DMS 273 treated with DMSO at 0.1 percent for 48 hours (cell line): ENCODE results near the gene ARMC5.
"Not testable (repeated sequence)": the region's sequence is repeated elsewhere in the genome, so short reads cannot be mapped to it uniquely, and the experiment has no call there.

Source experiments
- DNase-seq: peaks from one replicate; lab custom pipeline; 2025; lab: John Stamatoyannopoulos, UW

ARMC5 gene, protein sequence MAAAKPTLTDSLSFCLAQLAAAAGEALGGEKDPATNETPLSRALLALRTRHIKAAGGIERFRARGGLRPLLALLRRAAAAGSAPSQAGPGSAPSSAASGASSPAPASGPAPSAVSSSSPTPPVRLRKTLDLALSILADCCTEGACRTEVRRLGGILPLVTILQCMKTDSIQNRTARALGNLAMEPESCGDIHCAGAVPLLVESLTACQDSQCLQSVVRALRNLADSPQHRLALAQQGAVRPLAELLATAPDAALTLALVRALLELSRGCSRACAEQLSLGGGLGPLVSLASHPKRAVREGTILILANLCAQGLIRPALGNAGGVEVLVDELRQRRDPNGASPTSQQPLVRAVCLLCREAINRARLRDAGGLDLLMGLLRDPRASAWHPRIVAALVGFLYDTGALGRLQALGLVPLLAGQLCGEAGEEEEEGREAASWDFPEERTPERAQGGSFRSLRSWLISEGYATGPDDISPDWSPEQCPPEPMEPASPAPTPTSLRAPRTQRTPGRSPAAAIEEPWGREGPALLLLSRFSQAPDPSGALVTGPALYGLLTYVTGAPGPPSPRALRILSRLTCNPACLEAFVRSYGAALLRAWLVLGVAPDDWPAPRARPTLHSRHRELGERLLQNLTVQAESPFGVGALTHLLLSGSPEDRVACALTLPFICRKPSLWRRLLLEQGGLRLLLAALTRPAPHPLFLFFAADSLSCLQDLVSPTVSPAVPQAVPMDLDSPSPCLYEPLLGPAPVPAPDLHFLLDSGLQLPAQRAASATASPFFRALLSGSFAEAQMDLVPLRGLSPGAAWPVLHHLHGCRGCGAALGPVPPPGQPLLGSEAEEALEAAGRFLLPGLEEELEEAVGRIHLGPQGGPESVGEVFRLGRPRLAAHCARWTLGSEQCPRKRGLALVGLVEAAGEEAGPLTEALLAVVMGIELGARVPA

DNA sequence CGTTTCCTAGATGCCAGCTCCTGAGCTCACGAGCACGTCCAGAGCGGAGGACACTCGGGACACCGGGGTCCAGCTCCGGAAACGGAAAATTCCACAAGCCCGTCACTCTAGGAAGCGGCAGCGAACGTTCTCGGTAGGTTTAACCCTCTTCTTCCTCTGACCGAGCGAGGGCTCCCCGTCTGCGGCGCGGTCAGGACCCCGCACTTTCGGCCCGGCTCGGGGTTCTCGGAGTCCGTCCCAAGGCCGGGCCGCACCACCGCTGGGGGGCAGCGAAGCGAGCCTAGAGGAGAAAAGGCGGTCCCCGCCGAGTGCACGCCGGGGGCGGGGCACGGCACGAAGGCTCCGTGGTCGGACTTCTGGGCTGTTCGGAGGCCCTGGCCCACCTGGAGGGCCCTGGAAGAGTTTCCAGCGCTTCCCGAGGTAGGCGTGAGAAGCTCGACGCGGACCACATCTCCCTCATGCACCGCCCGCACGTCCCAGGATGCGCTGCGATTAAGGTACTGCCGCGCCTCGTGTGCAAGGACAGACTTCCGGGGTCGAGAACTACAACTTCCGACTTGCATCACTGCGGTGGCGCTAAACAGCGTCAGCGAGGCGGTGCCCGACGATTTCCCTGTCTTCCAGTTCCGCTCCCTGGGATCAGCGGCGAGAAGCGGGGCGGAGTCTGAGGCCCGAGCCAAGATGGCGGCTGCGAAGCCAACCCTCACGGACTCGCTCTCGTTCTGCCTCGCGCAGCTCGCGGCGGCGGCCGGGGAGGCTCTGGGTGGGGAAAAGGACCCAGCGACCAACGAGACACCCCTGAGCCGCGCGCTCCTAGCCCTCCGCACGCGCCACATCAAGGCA lies at the start of gene ARMC5:
ARMC5 (plus strand) TSS at position 658 of the 843 bp plus-strand sequence; CDS start at position 682, 24 bp downstream.
- DNase-seq: peak; percentile 88

DNA sequence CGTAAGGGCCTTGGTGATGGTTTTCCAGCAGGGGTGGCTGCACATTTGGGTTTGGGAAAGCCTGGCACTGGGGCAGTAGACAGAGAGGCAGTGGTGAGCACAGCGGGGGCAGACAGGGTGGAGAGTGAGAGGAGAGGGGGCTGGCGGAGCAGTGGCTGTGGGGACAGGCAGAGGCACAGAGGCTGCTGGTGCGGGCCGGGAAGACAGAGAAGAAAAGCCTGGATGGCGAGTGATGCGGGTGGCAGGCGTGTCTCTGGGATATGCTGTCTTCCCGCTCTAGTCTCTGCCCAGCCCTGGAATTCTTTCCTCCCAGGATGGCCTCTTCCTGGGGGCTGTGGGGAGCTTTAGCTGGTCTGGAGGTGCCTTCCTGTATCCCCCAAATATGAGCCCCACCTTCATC lies 49.2 kb upstream of the ARMC5 start:
- no peak for DNase-seq

DNA sequence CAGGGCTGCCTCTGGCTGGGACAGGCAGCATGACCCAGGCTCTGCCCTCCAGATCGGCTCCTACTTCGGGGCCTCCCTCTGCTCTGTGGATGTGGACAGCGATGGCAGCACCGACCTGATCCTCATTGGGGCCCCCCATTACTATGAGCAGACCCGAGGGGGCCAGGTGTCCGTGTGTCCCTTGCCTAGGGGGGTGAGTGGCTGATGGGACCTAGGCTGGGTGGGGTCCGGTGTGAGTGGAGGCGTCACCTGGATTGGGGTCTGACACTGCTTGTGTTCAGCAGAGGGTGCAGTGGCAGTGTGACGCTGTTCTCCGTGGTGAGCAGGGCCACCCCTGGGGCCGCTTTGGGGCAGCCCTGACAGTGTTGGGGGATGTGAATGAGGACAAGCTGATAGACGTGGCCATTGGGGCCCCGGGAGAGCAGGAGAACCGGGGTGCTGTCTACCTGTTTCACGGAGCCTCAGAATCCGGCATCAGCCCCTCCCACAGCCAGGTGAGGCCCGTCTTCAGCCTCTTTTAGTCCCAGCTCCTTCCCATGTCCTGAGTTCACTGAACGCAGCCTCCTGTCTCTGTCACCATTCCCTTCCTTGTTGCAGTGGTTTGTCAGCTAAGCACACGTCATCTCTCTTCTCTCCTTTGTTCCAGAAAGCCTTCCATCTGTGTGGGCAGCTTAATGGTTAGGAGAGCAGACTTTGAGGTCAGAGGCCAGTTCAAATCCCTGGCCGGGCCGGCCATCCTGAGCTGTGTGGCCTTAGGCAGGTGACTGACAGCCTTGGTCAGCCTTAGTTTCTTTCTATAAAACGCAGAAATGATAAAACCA lies 48.1 kb upstream of the ARMC5 start:
- DNase-seq: no peak

DNA sequence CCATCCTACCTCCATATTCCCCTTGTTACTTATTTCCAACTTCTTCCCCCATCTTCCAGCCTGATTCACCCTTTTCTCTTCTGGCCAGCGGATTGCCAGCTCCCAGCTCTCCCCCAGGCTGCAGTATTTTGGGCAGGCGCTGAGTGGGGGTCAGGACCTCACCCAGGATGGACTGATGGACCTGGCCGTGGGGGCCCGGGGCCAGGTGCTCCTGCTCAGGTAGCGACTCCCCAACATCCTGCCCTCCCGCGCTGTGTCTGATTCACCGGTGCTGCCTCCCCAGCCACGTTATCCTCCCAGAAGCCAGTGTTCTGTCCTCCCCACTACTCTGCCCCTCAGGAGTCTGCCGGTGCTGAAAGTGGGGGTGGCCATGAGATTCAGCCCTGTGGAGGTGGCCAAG lies 46.6 kb upstream of the ARMC5 start:
- no peak for DNase-seq

DNA sequence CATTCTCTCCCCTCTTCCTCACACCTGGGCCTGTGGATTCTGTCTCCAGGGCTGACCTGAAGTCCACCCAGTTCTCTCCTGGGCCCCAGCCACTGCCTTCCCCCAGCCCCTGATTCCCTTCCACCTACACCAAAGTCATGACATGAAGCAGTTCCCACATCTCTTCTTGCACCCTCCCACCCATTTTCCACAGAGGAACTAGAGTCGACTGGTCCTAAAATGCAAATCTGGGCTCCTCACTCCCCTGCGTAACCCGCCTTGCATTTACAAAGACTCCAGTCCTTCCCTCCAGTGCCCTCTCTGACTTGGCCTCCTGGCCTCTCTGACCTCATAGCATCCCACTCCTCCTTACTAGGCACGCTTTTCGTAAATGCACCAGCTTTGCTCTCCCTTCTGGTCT lies 45.9 kb upstream of the ARMC5 start:
- no peak for DNase-seq

DNA sequence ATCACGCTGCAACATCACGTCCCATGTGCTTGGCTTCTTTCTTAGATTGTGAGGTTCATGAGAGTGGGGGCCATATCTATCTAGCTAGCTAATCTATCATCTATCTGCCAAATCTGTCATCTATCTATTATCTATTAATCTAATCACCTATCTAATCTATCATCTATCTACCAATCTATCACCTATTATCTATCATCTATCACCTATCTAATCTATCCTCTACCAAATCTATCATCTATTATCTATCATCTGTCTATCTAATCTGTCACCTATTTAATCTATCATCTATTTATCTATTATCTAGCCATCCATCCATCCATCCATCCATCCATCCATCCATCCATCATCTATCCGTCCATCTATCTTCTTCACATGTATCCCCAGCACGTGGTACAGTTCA lies 45.4 kb upstream of the ARMC5 start:
- no peak for DNase-seq

DNA sequence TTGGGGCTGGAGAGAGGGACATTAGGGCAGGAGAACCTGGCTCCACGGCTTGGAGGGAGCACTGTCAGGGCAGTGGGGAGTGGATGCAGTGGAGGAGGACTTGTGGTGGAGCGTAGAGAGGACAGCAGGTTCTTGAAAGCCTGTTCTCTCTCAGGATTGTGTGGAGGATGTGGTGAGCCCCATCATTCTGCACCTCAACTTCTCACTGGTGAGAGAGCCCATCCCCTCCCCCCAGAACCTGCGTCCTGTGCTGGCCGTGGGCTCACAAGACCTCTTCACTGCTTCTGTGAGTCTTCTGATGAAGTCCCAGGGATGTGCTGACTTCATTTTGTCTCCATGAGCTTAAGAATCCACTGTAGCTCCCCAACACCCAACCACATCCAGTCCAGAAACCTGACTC lies 44.6 kb upstream of the ARMC5 start:
- DNase-seq: no peak

DNA sequence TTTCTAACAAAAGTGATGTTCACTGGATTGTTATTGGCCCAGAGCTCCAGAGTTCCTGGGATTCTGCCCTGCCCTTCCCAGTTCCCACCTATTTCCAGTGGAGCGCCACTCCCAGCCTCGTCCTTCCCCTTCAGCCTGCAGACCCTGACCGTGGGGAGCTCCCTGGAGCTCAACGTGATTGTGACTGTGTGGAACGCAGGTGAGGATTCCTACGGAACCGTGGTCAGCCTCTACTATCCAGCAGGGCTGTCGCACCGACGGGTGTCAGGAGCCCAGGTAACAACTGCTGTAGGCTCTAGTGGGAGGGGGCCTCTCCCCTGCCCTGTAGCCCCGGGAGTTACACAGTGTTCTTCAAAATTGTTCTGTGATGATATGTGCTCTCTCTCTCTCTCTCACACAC lies 42.9 kb upstream of the ARMC5 start:
- DNase-seq: no peak

DNA sequence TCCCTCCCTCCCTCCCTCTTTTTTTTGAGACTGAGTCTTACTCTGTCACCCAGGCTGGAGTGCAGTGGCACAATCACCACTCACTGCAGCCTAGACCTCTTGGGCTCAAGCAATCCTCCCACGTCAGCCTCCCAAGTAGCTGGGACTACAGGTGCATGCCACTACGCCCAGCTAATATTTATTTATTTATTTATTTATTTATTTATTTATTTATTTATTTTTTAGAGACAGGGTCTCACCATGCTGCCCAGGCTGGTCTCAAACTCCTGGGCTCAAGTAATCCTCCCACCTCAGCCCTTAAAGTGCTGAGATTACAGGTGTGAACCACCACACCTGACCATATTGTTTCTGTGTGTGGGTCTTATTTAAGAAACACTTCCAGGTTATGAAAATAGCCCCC lies 42.3 kb upstream of the ARMC5 start:
- not testable (repeated sequence) for DNase-seq

DNA sequence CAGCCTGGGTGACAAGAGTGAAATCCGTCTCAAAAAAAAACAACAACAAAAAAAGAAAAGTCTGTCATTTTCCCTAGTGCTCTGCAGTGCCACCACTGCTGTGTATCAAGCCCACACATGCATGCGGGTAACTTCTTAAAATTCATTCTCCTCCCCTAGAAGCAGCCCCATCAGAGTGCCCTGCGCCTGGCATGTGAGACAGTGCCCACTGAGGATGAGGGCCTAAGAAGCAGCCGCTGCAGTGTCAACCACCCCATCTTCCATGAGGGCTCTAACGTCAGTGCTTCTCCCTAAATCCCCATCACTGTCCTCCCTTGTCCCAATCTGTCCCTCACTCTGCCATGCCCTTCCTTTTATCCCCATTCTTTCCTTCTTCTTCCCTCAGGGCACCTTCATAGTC lies 41.4 kb upstream of the ARMC5 start:
- no peak for DNase-seq

DNA sequence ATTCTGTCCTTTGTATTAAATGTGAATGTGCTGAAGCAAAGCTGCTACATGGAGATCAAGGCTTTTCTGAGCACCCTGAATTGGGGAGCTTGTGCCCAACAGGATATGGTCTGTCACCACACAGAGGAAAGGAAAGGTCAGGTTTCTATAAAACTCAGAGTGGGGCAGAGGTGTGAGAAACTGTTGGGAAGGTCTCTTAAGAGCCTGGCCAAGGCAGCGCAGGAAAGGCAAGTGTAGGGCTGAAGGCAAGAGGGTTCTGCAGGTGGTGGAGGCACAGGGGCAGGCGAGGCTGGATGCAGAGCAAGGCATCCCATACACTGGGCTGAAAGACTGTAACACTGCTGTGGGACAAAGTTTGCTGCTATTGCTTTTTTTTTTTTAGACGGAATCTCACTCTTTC lies 39.3 kb upstream of the ARMC5 start:
- DNase-seq: no peak

DNA sequence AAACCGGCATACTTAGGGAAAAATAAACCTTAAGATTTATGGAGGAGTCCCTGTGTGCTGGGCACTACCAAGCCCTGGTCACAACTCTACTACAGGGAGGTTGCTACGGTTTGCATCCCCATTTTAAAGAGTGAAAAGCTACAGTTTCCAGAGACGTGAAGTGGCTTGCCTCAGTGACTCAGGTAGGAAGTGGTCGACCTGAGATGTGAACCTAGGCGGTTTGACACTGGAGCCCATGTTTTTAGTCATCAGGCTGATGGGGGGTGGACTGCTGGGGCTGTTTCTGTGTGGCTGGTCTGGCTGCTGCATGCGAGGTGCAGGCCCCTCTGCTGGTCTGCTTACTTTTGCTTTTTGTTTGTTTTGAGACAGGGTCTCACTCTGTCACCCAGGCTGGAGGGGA lies 37.7 kb upstream of the ARMC5 start:
- DNase-seq: no peak

DNA sequence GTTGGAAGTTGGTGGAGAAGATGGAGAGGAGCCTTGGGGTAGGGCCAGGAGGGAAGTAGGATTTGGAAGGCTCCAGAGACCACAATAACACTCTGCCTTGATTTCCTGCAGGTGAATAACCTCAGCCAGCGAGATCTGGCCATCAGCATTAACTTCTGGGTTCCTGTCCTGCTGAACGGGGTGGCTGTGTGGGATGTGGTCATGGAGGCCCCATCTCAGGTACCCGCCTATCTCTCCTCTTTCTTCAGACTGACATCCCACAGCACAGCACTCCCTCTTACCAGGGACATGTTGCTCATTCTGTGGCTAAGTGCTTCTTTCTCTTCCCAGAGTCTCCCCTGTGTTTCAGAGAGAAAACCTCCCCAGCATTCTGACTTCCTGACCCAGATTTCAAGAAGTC lies 36.1 kb upstream of the ARMC5 start:
- no peak for DNase-seq

DNA sequence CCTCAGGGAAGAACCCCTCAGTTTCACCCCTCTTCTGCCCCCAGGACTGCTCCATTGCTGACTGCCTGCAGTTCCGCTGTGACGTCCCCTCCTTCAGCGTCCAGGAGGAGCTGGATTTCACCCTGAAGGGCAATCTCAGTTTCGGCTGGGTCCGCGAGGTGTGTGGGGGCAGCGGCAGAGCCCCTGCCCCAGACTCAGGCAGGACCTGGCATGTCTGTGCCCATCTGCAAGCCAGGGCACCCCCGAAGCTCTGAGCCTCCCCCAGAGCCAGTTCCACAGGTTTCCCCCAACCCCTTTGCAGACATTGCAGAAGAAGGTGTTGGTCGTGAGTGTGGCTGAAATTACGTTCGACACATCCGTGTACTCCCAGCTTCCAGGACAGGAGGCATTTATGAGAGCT lies 35.5 kb upstream of the ARMC5 start:
- no peak for DNase-seq

DNA sequence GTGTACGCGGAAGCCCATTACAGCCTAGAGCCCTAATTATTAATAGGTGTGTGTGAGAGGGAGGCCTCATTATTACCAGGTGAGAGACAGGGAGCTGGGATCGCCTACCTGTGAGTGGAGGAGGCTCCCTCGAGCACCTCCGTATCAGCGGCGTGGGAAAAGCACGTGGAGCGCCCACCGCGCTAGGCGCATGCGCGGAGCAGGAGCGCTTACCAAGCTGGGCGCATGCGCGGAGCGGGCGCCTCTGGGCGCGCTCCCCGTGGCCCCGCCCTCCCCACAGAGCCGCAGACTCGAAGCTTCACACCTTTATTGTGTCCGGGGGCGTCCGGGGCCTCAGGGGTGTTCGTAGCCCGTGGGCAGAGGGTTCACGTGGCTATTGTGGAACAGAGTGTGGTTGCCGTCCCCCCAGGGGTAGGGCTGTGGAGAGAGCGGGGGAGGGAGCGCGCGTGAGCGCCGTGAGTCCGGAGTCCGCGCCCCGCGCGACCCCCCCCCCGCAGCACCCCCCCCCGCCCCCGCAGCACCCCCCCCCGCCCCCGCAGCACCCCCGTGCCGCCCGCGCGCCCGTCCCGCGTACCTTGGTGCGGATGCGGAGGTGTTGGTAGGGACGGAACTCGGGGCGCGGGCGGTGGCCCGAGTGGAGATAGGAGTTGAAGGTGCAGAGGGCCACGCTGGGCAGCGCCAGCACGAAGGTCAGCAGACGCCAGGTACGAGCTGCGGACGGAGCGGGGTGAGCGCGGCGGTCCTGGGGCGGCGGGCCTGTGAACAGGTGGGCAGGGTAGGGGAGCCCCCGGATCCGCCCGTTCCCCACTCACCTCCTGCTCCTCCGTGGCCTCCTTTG lies 31.6 kb upstream of the ARMC5 start:
- DNase-seq: no peak

DNA sequence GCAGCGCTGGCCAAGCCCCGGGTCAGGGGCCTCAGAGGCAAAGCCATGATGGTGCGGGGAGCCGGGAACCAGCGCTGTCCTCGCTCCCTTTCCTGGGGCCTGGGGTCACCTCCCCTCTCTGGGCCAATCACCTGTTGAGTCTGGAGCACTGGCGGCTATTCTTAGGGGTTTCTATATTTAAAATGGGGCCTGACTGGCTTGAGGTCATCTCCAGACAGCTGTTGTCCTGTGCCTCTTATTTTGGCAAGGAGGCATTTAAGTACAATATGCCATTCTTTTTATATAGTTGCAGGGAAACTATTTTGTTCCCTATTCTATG lies 31.1 kb upstream of the ARMC5 start, which contains the start of gene COX6A2:
COX6A2 (minus strand) TSS at position 82 of the 319 bp plus-strand sequence; CDS start at position 47, 35 bp downstream.
- DNase-seq: no peak

DNA sequence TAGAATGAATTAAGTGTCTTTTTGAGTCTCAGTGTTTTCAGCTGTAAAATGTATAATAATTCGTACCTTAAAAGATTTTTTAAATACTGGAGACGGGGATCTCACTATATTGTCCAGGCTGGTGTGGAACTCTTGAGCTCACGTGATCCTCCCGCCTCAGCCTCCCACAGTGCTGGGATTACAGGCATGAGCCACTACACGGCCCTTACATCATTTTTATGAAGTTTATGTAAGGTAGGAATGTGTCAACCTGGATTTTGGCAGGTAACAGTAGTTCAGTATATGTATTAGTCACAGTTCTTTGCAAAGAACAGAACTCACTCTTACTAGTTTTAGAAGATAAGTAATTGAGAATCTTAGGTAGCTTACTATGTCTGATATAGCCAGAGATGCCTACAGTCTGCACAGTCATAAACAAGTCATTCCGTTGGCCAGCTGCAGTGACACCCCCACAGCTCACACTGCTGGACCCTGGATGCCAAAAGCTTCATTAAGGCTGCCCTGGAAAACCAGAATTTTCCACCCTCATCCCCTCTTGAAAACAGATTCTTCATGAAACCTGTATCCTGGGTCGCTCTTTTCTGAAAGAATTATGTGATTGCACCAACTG lies 30.6 kb upstream of the ARMC5 start:
- no peak for DNase-seq

DNA sequence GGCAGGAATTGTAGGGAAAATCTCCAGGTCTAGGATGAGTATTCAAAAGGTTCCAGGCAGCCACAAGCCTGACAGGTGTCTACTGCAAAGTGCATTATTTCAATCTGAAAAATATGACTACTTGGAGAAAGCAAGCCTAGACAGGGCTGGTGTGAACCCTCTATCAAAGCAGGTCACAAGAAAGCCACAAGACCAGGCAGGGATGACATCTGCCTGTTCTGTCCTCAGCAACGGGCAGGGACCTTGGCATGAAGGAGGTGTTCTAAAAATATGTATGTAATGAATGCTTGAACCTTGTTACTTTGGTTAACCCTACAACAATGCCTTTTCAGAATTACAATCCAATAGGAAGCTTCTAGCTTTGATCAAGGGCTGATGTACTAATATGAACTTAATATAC lies 30.0 kb upstream of the ARMC5 start:
- no peak for DNase-seq

DNA sequence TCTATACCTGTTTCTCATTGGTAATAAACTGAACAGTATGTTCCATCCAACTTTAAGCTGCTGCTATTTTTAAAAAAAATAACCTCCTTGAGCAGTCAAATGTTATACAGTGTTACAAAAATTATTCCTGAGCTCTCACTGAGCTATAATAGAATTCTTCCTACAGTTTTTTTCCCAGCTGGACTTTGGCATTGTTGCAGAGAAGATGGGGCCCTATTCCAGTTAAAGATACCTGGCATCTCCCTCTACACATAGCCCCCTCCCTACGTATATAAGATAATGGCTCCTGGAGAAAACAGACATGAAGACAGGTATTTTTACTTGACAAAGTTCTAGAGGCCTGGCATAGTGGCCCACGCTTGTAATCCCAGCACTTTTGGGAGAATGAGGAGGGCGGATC lies 29.5 kb upstream of the ARMC5 start:
- no peak for DNase-seq
